ENCODE measurements around the gene PABPN1. TPM values are rescaled to one million over a fixed set of nuclear protein-coding genes. Genes with fewer than 3 reads are reported as not detected.

The PABPN1 gene
- total RNA-seq, 2 experiments from 2014 or later, result 167 to 314 TPM

GRCh38 chr14:23359722-23360447, 38.6 kb downstream of the PABPN1 start:
- Histone ChIP-seq H3K4me2 (ENCODE audit: low read length) (no peak overlapping the region), H3K79me2 (ENCODE audit: insufficient read depth, low read depth, low read length) (no peaks in the 10 kb centered on the region), H3K9me3 (ENCODE audit: low read length) (no peaks in the 10 kb centered on the region), H3K4me3 (ENCODE audit: low read depth, low read length, poor library complexity, severe bottlenecking) (no peak overlapping the region), H2AFZ (ENCODE audit: low read length) (no peak overlapping the region), H3K27ac (ENCODE audit: low read depth, low read length, poor library complexity, severe bottlenecking) (no peak overlapping the region), H3K9me2 (ENCODE audit: insufficient read depth, low read length) (no peaks in the 10 kb centered on the region), H3K36me3 (ENCODE audit: insufficient read depth, low read length) (no peaks in the 10 kb centered on the region), H4K20me1 (ENCODE audit: insufficient read depth, low read length) (no peaks in the 10 kb centered on the region), H3K4me1 (ENCODE audit: insufficient read depth, low read length, poor library complexity, severe bottlenecking) (no peaks in the 10 kb centered on the region)
- CTCF ChIA-PET (ENCODE audit: unreplicated experiment), result no interaction called here
- TF ChIP-seq CTCF (conservative IDR thresholded peaks at IDR 0.05; ENCODE audit: low read length) (no peak), EZH2phosphoT487 (IDR thresholded peaks at IDR 0.05; ENCODE audit: borderline replicate concordance, low read depth, low read length) (no peak)
- no peak for DNase-seq (ENCODE audit: low spot score)
- intact Hi-C loops (cut with micrococcal nuclease; ENCODE audit: unreplicated experiment), result no loop called here
- POLR2A ChIA-PET, result no interaction called here
- BruUV-seq (replicated peaks), result no TSS peak

- Histone ChIP-seq H3K4me3 (ENCODE audit: low read depth, low read length, poor library complexity, severe bottlenecking) (no peak overlapping the region), H3K9me3 (ENCODE audit: low read length) (no peaks in the 10 kb centered on the region), H4K20me1 (ENCODE audit: insufficient read depth, low read length) (no peaks in the 10 kb centered on the region), H2AFZ (ENCODE audit: low read length) (no peak overlapping the region), H3K9me2 (ENCODE audit: insufficient read depth, low read length) (no peaks in the 10 kb centered on the region), H3K4me2 (ENCODE audit: low read length) (no peak overlapping the region), H3K4me1 (ENCODE audit: insufficient read depth, low read length, poor library complexity, severe bottlenecking) (no peaks in the 10 kb centered on the region), H3K27ac (ENCODE audit: low read depth, low read length, poor library complexity, severe bottlenecking) (no peak overlapping the region), H3K36me3 (ENCODE audit: insufficient read depth, low read length) (no peaks in the 10 kb centered on the region), H3K79me2 (ENCODE audit: insufficient read depth, low read depth, low read length) (no peaks in the 10 kb centered on the region)
- DNase-seq (ENCODE audit: low spot score), result no peak
- no peak for TF ChIP-seq EZH2phosphoT487 (IDR thresholded peaks at IDR 0.05; ENCODE audit: borderline replicate concordance, low read depth, low read length)
- no peak for TF ChIP-seq CTCF (conservative IDR thresholded peaks at IDR 0.05; ENCODE audit: low read length)
- intact Hi-C loops (cut with micrococcal nuclease; ENCODE audit: unreplicated experiment), result no loop called here
- ChIA-PET CTCF (ENCODE audit: unreplicated experiment) (no interaction called here), POLR2A (no interaction called here)
- no TSS peak for BruUV-seq (replicated peaks)
These were observed 39.2 kb downstream of the PABPN1 start for GRCh38 chr14:23360496-23360895.

- H3K36me3 ChIP-seq (ENCODE audit: insufficient read depth, low read length), result no peaks in the 10 kb centered on the region
- H3K9me3 ChIP-seq (ENCODE audit: low read length), result no peaks in the 10 kb centered on the region
- no peak overlapping the region for H3K4me2 ChIP-seq (ENCODE audit: low read length)
- H4K20me1 ChIP-seq (ENCODE audit: insufficient read depth, low read length), result no peaks in the 10 kb centered on the region
- H3K4me1 ChIP-seq (ENCODE audit: insufficient read depth, low read length, poor library complexity, severe bottlenecking), result no peaks in the 10 kb centered on the region
- H3K27ac ChIP-seq (ENCODE audit: low read depth, low read length, poor library complexity, severe bottlenecking), result no peak overlapping the region
- no peaks in the 10 kb centered on the region for H3K79me2 ChIP-seq (ENCODE audit: insufficient read depth, low read depth, low read length)
- intact Hi-C loops (cut with micrococcal nuclease; ENCODE audit: unreplicated experiment), result no loop called here
- H3K9me2 ChIP-seq (ENCODE audit: insufficient read depth, low read length), result no peaks in the 10 kb centered on the region
- ChIA-PET POLR2A (no interaction called here), CTCF (ENCODE audit: unreplicated experiment) (no interaction called here)
- H3K4me3 ChIP-seq (ENCODE audit: low read depth, low read length, poor library complexity, severe bottlenecking), result no peak overlapping the region
- BruUV-seq (replicated peaks), result no TSS peak
- no peak overlapping the region for H2AFZ ChIP-seq (ENCODE audit: low read length)
- TF ChIP-seq CTCF (conservative IDR thresholded peaks at IDR 0.05; ENCODE audit: low read length) (no peak), EZH2phosphoT487 (IDR thresholded peaks at IDR 0.05; ENCODE audit: borderline replicate concordance, low read depth, low read length) (no peak)
- no peak for DNase-seq (ENCODE audit: low spot score)
These were observed 40.1 kb downstream of the PABPN1 start for GRCh38 chr14:23361320-23361719.
